Measurements from ENCODE around the gene C4orf50. TPM values are rescaled to one million over a fixed set of nuclear protein-coding genes. Genes with fewer than 3 reads are reported as not detected.

Gene C4orf50
- total and polyA plus RNA-seq, 2 donors: 0.14 to 0.66 TPM

DNA sequence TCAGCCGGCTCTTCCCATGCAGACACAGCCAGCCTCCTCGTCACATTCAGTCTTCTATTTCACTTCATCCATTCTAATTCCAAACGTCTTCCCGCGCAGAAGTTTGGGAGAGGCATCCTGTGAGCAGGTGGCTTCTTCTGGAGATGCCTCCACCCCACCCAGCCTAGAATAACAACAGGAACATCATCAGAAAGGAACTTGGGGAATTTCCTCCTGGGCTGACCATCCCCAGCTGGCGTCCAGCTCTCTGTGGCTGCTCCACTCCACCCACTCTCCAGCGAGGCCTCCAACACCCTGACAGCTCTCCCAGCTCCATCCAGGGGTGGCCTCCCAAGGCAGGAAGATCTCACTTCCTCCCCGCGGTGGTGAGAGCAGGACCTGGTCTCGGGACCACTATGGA is 5.5 kb upstream of the C4orf50 start:
- Histone ChIP-seq H3K4me1 (ENCODE audit: control insufficient read depth in 2 of 2, insufficient read depth in 2 of 2, low read length in 2 of 2) (no peaks in the 10 kb centered on the region), H3K27me3 (ENCODE audit: control insufficient read depth in 2 of 2, insufficient read depth in 1 of 2, low read length in 1 of 2) (no peaks in the 10 kb centered on the region), H3K36me3 (ENCODE audit: control insufficient read depth in 2 of 2, insufficient read depth in 2 of 2, low read length in 1 of 2) (no peaks in the 10 kb centered on the region), H3K4me3 (ENCODE audit: low read length in 2 of 2) (no peak overlapping the region), H3K27ac (ENCODE audit: low read depth in 1 of 2, low read length in 1 of 2) (no peak overlapping the region), H3K9me3 (ENCODE audit: control insufficient read depth in 2 of 2, insufficient read depth in 1 of 2, low read length in 1 of 2) (no peaks in the 10 kb centered on the region)
- no peak for DNase-seq (ENCODE audit: low read depth in 6 of 9, low spot score in 9 of 9)
- WGBS: 83% methylated on average over 10 of the region's 10 CpGs

DNA sequence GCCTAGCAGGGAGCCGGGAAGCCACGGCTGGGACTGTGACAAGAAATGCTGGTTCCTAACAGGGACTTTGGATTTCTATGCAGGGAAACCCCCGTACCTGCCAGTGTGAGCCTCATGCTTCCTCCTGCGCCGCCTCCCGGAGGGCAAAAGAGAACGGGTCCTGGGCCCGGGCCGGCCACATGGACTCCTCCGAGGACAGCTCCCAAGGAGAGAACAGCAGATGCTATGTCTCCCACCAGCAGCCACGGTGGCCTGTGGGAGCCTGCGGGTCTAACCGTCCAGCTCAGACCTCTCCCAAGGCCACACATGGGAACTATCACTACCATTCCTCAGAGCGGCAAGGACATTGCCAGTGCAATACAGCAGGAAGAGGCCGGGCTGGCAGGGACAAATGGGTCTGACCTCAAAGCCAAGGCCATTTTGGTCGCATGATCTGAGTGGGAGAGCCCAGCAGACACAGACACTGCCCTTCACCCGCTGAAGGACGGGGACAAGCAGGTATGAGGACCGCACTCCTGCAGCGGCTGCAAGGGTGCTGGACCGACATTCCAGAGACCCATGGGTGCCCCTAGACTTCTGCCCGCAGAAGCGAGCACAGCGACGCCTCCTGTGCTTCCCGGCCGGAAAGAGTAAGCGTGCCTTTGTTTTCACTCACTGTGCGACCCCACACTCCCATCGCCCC is 4.5 kb upstream of the C4orf50 start:
- Histone ChIP-seq H3K27ac (ENCODE audit: low read depth in 1 of 2, low read length in 1 of 2) (no peak overlapping the region), H3K4me1 (ENCODE audit: control insufficient read depth in 2 of 2, insufficient read depth in 2 of 2, low read length in 2 of 2) (no peaks in the 10 kb centered on the region), H3K27me3 (ENCODE audit: control insufficient read depth in 2 of 2, insufficient read depth in 1 of 2, low read length in 1 of 2) (no peaks in the 10 kb centered on the region), H3K36me3 (ENCODE audit: control insufficient read depth in 2 of 2, insufficient read depth in 2 of 2, low read length in 1 of 2) (no peaks in the 10 kb centered on the region), H3K9me3 (ENCODE audit: control insufficient read depth in 2 of 2, insufficient read depth in 1 of 2, low read length in 1 of 2) (no peaks in the 10 kb centered on the region), H3K4me3 (ENCODE audit: low read length in 2 of 2) (no peak overlapping the region)
- WGBS: 89% methylated on average over 30 of the region's 30 CpGs
- DNase-seq (ENCODE audit: low read depth in 6 of 9, low spot score in 9 of 9): no peak

DNA sequence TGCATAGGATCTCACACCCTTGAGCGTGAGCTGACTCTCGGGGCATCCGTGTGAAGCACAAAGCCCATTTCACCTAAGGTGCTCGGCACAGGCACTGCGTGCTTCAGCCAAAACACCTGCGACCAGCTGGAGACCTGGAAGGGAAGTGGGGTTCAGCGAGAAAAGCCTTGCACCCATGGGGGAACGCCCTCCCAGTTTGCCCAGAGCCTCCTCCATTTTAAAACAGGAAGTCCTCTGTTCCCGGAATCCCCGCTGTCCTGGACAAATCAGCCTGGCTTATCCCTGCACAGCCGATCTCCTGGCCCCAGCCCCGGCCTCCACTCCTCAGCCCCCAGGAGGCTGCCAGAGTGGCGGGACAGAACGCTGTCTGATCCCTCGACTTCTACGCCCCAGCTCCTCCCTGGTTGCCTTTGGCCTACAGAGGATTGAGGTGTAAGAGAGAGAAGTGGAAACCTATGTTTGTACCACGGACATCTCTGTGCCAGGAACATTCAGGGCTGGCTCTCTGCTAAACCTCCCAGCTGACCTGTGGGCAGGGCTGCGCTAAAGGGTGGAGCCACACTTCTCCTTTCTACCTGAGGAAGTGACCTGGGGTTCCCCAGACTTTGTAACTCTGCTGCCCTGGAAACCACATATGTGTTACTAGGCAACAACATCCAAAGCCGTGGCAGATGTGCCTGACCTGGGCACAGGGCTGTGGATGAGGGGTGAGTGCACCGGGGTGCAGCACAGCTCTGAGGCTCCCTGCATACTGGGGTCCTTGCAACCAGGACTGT is 3.8 kb upstream of the C4orf50 start:
- DNase-seq (ENCODE audit: low read depth in 6 of 9, low spot score in 9 of 9): no peak
- Histone ChIP-seq H3K27me3 (ENCODE audit: control insufficient read depth in 2 of 2, insufficient read depth in 1 of 2, low read length in 1 of 2) (no peaks in the 10 kb centered on the region), H3K27ac (ENCODE audit: low read depth in 1 of 2, low read length in 1 of 2) (no peak overlapping the region), H3K9me3 (ENCODE audit: control insufficient read depth in 2 of 2, insufficient read depth in 1 of 2, low read length in 1 of 2) (no peaks in the 10 kb centered on the region), H3K4me1 (ENCODE audit: control insufficient read depth in 2 of 2, insufficient read depth in 2 of 2, low read length in 2 of 2) (no peaks in the 10 kb centered on the region), H3K36me3 (ENCODE audit: control insufficient read depth in 2 of 2, insufficient read depth in 2 of 2, low read length in 1 of 2) (no peaks in the 10 kb centered on the region), H3K4me3 (ENCODE audit: low read length in 2 of 2) (no peak overlapping the region)
- 90% methylated on average over 20 of the region's 20 CpGs for WGBS

- Histone ChIP-seq H3K4me3 (ENCODE audit: low read length in 2 of 2) (no peak overlapping the region), H3K27ac (ENCODE audit: low read depth in 1 of 2, low read length in 1 of 2) (no peak overlapping the region), H3K9me3 (ENCODE audit: control insufficient read depth in 2 of 2, insufficient read depth in 1 of 2, low read length in 1 of 2) (no peaks in the 10 kb centered on the region), H3K36me3 (ENCODE audit: control insufficient read depth in 2 of 2, insufficient read depth in 2 of 2, low read length in 1 of 2) (no peaks in the 10 kb centered on the region), H3K27me3 (ENCODE audit: control insufficient read depth in 2 of 2, insufficient read depth in 1 of 2, low read length in 1 of 2) (no peaks in the 10 kb centered on the region), H3K4me1 (ENCODE audit: control insufficient read depth in 2 of 2, insufficient read depth in 2 of 2, low read length in 2 of 2) (no peaks in the 10 kb centered on the region)
- DNase-seq (ENCODE audit: low read depth in 6 of 9, low spot score in 9 of 9): no peak
- WGBS: 93% methylated on average over 8 of the region's 8 CpGs
These were observed 2.4 kb upstream of the C4orf50 start for GRCh38 chr4:6020613-6021012.

- H3K27me3 ChIP-seq (ENCODE audit: control insufficient read depth in 2 of 2, insufficient read depth in 1 of 2, low read length in 1 of 2): no peaks in the 10 kb centered on the region
- WGBS: 51% methylated on average over 22 of the region's 22 CpGs
These were observed 1.4 kb upstream of the C4orf50 start for GRCh38 chr4:6019316-6020263.

GRCh38 chr4:6017800-6018199 is 431 bp downstream of the C4orf50 start:
- Histone ChIP-seq H3K4me3 (ENCODE audit: low read length in 2 of 2) (no peak overlapping the region), H3K27ac (ENCODE audit: low read depth in 1 of 2, low read length in 1 of 2) (no peak overlapping the region), H3K27me3 (ENCODE audit: control insufficient read depth in 2 of 2, insufficient read depth in 1 of 2, low read length in 1 of 2) (no peaks in the 10 kb centered on the region), H3K4me1 (ENCODE audit: control insufficient read depth in 2 of 2, insufficient read depth in 2 of 2, low read length in 2 of 2) (no peaks in the 10 kb centered on the region), H3K36me3 (ENCODE audit: control insufficient read depth in 2 of 2, insufficient read depth in 2 of 2, low read length in 1 of 2) (no peaks in the 10 kb centered on the region), H3K9me3 (ENCODE audit: control insufficient read depth in 2 of 2, insufficient read depth in 1 of 2, low read length in 1 of 2) (no peaks in the 10 kb centered on the region)
- WGBS: 94% methylated on average over 11 of the region's 11 CpGs
- no peak for DNase-seq (ENCODE audit: low read depth in 6 of 9, low spot score in 9 of 9)

More at GRCh38 chr4:6019316-6020263, 1.4 kb upstream of the C4orf50 start:
- H3K36me3 ChIP-seq (ENCODE audit: control insufficient read depth in 2 of 2, insufficient read depth in 2 of 2, low read length in 1 of 2): no peaks in the 10 kb centered on the region
- H3K27ac ChIP-seq (ENCODE audit: low read depth in 1 of 2, low read length in 1 of 2): no peak overlapping the region
- DNase-seq (ENCODE audit: low read depth in 6 of 9, low spot score in 9 of 9): peak in 6 of 9 donors; percentile 4 to 46 (median 10)
- H3K4me3 ChIP-seq (ENCODE audit: low read length in 2 of 2): no peak overlapping the region
- no peaks in the 10 kb centered on the region for H3K9me3 ChIP-seq (ENCODE audit: control insufficient read depth in 2 of 2, insufficient read depth in 1 of 2, low read length in 1 of 2)
- no peaks in the 10 kb centered on the region for H3K4me1 ChIP-seq (ENCODE audit: control insufficient read depth in 2 of 2, insufficient read depth in 2 of 2, low read length in 2 of 2)

DNA sequence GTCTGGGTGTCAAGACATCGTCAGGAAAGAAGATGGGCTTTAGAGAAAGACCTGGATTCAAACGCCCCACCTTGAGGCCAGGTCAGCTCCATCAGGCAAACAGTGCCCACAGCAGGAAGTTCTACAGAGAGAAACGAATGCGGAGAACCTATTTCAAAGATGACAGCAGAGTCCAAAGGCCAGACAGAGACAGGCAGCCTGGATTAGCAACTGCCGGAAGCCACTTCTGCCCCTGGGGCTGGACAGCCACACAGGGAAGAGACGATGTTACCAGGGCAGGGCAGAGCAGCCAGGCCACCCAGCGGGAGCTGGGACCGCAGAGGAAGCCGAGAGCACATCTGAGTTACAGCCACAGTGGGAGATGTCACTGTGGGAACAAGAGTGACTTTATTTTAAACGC is 1.2 kb downstream of the C4orf50 start:
- Histone ChIP-seq H3K4me3 (ENCODE audit: low read length in 2 of 2) (no peak overlapping the region), H3K27me3 (ENCODE audit: control insufficient read depth in 2 of 2, insufficient read depth in 1 of 2, low read length in 1 of 2) (no peaks in the 10 kb centered on the region), H3K9me3 (ENCODE audit: control insufficient read depth in 2 of 2, insufficient read depth in 1 of 2, low read length in 1 of 2) (no peaks in the 10 kb centered on the region), H3K36me3 (ENCODE audit: control insufficient read depth in 2 of 2, insufficient read depth in 2 of 2, low read length in 1 of 2) (no peaks in the 10 kb centered on the region), H3K27ac (ENCODE audit: low read depth in 1 of 2, low read length in 1 of 2) (no peak overlapping the region), H3K4me1 (ENCODE audit: control insufficient read depth in 2 of 2, insufficient read depth in 2 of 2, low read length in 2 of 2) (no peaks in the 10 kb centered on the region)
- DNase-seq (ENCODE audit: low read depth in 6 of 9, low spot score in 9 of 9): no peak
- WGBS: 83% methylated on average over 10 of the region's 10 CpGs

DNA sequence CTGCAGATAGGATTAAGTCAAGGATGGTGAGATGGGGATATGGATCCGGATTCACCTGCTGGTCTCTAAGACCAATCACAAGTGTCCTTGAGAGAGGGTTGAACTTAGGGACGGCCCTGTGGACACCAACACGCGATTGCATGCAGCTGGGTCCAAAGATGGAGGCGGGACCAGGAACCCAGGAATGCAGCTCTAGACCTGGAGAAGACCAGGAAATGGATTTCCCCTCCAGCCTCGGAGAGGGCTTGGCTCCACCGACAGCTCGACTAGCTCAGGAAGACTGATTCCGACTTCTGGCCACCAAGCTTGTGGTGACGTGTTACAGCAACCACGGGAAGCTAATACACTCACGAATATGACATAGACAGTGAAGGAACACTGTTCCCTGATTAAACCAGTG is 4.7 kb downstream of the C4orf50 start:
- Histone ChIP-seq H3K4me1 (ENCODE audit: control insufficient read depth in 2 of 2, insufficient read depth in 2 of 2, low read length in 2 of 2) (no peaks in the 10 kb centered on the region), H3K9me3 (ENCODE audit: control insufficient read depth in 2 of 2, insufficient read depth in 1 of 2, low read length in 1 of 2) (no peaks in the 10 kb centered on the region), H3K27ac (ENCODE audit: low read depth in 1 of 2, low read length in 1 of 2) (no peak overlapping the region), H3K36me3 (ENCODE audit: control insufficient read depth in 2 of 2, insufficient read depth in 2 of 2, low read length in 1 of 2) (no peaks in the 10 kb centered on the region), H3K4me3 (ENCODE audit: low read length in 2 of 2) (no peak overlapping the region), H3K27me3 (ENCODE audit: control insufficient read depth in 2 of 2, insufficient read depth in 1 of 2, low read length in 1 of 2) (peaks cover 1 to 9% of the 10 kb centered on the region in 2 donors)
- DNase-seq (ENCODE audit: low read depth in 6 of 9, low spot score in 9 of 9): no peak
- WGBS: 94% methylated on average over 12 of the region's 12 CpGs

DNA sequence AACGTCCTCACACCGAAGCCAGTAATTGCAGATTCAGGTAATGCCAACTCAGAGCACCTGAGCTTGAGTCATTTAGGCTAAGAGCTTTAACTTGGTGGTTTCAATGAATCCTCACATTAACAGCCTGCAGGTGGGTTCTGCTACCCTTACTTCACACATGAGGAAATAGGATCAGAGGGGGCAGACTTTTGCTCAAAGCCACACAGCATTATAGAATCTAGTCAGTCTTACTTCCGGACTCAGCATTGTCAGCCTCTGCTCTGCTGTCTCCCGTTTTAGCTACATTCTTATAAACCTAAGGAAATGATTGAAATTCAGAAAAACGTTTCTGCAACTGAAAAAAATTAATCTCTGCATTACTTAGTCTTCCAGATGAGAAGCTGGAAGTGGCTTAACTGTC is 6.0 kb downstream of the C4orf50 start:
- no peak overlapping the region for H3K4me3 ChIP-seq (ENCODE audit: low read length in 2 of 2)
- H3K36me3 ChIP-seq (ENCODE audit: control insufficient read depth in 2 of 2, insufficient read depth in 2 of 2, low read length in 1 of 2): no peaks in the 10 kb centered on the region
- no peaks in the 10 kb centered on the region for H3K9me3 ChIP-seq (ENCODE audit: control insufficient read depth in 2 of 2, insufficient read depth in 1 of 2, low read length in 1 of 2)
- H3K27ac ChIP-seq (ENCODE audit: low read depth in 1 of 2, low read length in 1 of 2): no peak overlapping the region
- peaks cover 6 to 17% of the 10 kb centered on the region in 2 donors for H3K27me3 ChIP-seq (ENCODE audit: control insufficient read depth in 2 of 2, insufficient read depth in 1 of 2, low read length in 1 of 2)
- DNase-seq (ENCODE audit: low read depth in 6 of 9, low spot score in 9 of 9): no peak
- 59% methylated on average over 5 of the region's 5 CpGs for WGBS
- H3K4me1 ChIP-seq (ENCODE audit: control insufficient read depth in 2 of 2, insufficient read depth in 2 of 2, low read length in 2 of 2): no peaks in the 10 kb centered on the region
